HFFc6 (cell line): ENCODE results near the gene RAMP3. TPM values are rescaled to one million over a fixed set of nuclear protein-coding genes. Genes with fewer than 3 reads are reported as not detected.

Source experiments
- DNase-seq: peaks from one replicate; pipeline ENCODE4 v3.0.0-alpha.2; 2018
- H3K27ac Mint-ChIP-seq: 2 replicates; pipeline ENCODE4 v1.8.0; 2020; ENCODE audit warnings: mild to moderate bottlenecking, mixed read lengths
- H3K27me3 Mint-ChIP-seq: 2 replicates; pipeline ENCODE4 v1.8.0; 2021; ENCODE audit warnings: mild to moderate bottlenecking, moderate library complexity, mixed read lengths; ENCODE audit not compliant: insufficient read depth
- H3K36me3 Mint-ChIP-seq: 2 replicates; pipeline ENCODE4 v1.8.0; 2021; ENCODE audit warnings: low read depth, mixed read lengths
- H3K4me1 Mint-ChIP-seq: 2 replicates; pipeline ENCODE4 v1.8.0; 2020; ENCODE audit warnings: low read depth, mixed read lengths
- H3K4me3 Mint-ChIP-seq: 2 replicates; pipeline ENCODE4 v1.8.0; 2020; ENCODE audit warnings: mild to moderate bottlenecking, moderate library complexity, mixed read lengths
- H3K9me3 Mint-ChIP-seq: 2 replicates; pipeline ENCODE4 v1.8.0; 2020; ENCODE audit warnings: mild to moderate bottlenecking, mixed read lengths
- total RNA-seq, 6 experiments: library from RNA; stranded (reverse); fragmentation: NEBNext Ultra II Directional; extraction: Animal tissue kit (Norgen Biotek cat#: 25700); gene quantifications; 2 replicates in 1 of 6; 3 replicates in 5 of 6; pipeline ENCODE4 v1.2.3, GENCODE V29; 2021
- TF ChIP-seq, protein P1 (sequence below): fragments of 200-600 bp; sonication (generic); IDR thresholded peaks from 2 replicates; pipeline ENCODE4 v1.5.0; 2021; ENCODE audit warnings: antibody characterized with exemption, mild to moderate bottlenecking

The RAMP3 gene
- total RNA-seq, 6 experiments from 2014 or later = not detected

DNA sequence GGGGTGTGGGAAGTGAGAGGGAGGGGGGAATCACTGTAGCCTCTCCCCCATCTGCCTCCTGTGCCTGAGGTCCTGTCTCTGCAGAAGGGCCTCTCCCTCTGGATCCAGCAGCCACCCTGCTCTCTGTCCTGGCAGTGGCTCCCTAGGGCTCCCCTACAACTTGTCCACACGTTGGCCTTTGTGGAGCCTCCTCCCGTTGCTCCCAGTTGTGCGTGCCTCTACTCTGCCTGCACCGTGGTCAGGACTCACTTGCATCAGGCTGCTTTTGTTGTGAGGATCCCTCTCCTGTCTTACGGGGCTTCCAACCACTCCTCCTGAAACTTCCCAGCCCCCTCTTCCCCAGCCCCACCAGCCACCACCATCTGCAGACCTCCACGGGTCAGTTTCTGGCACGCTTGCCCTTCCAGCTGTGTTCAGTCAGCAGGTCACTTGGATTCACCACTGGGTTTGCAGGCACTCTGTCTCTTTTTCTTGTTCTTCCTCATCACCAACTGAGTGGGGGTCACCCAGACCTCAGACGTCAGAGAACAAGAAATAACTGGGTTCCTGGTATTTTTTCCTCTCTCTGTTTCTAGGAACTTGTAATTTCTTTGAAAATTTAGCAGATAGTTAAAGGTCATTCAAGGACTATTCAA, 62.3 kb downstream of the RAMP3 start:
- no peaks in the 10 kb centered on the region for H3K4me1 Mint-ChIP-seq
- H3K36me3 Mint-ChIP-seq = no peaks in the 10 kb centered on the region
- no peaks in the 10 kb centered on the region for H3K9me3 Mint-ChIP-seq
- H3K27ac Mint-ChIP-seq = no peak overlapping the region
- no peak for DNase-seq
- TF ChIP-seq, protein P1, sequence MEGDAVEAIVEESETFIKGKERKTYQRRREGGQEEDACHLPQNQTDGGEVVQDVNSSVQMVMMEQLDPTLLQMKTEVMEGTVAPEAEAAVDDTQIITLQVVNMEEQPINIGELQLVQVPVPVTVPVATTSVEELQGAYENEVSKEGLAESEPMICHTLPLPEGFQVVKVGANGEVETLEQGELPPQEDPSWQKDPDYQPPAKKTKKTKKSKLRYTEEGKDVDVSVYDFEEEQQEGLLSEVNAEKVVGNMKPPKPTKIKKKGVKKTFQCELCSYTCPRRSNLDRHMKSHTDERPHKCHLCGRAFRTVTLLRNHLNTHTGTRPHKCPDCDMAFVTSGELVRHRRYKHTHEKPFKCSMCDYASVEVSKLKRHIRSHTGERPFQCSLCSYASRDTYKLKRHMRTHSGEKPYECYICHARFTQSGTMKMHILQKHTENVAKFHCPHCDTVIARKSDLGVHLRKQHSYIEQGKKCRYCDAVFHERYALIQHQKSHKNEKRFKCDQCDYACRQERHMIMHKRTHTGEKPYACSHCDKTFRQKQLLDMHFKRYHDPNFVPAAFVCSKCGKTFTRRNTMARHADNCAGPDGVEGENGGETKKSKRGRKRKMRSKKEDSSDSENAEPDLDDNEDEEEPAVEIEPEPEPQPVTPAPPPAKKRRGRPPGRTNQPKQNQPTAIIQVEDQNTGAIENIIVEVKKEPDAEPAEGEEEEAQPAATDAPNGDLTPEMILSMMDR = no peak
- no peak overlapping the region for H3K4me3 Mint-ChIP-seq
- peaks cover 36% of the 10 kb centered on the region for H3K27me3 Mint-ChIP-seq

DNA sequence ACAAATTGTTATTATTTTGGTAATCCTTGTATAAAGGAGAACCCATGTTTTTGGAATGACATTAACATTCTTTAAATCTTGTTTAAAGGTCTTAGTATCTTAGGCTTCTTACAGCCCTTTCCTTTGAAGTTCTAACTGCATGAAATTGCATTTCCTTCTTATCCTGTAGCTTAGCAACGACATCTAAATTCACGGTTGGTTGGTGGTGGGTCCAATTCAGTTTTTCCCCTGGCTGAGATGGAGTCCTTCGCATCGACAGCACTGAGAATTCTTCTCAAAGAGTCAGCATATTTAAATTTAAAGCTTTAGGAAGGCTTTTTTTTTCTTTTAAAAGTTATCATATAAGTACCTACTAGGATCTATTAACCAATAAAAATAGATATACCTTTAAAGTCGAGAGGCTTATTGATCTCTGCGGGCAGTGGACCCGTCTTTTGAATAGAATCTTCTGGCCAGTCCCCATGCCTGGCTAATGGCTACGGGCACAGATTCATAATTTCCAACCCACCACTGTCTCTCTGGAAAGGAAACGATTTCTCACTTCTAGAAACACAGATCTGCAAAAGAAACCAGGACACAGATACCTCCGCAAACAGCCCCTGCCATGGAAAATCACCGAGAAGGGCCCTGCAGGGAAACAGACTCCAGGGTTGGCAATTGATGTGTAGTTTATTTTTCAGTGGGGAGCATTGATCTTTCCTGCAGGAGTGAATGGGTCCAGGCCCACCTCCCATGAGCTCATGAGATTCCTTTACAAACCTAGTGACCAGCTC, 63.4 kb downstream of the RAMP3 start:
- no peaks in the 10 kb centered on the region for H3K9me3 Mint-ChIP-seq
- H3K27me3 Mint-ChIP-seq = peaks cover 28% of the 10 kb centered on the region
- H3K27ac Mint-ChIP-seq = no peak overlapping the region
- TF ChIP-seq, protein P1 = no peak
- H3K36me3 Mint-ChIP-seq = no peaks in the 10 kb centered on the region
- DNase-seq = no peak
- H3K4me3 Mint-ChIP-seq = no peak overlapping the region
- no peaks in the 10 kb centered on the region for H3K4me1 Mint-ChIP-seq

DNA sequence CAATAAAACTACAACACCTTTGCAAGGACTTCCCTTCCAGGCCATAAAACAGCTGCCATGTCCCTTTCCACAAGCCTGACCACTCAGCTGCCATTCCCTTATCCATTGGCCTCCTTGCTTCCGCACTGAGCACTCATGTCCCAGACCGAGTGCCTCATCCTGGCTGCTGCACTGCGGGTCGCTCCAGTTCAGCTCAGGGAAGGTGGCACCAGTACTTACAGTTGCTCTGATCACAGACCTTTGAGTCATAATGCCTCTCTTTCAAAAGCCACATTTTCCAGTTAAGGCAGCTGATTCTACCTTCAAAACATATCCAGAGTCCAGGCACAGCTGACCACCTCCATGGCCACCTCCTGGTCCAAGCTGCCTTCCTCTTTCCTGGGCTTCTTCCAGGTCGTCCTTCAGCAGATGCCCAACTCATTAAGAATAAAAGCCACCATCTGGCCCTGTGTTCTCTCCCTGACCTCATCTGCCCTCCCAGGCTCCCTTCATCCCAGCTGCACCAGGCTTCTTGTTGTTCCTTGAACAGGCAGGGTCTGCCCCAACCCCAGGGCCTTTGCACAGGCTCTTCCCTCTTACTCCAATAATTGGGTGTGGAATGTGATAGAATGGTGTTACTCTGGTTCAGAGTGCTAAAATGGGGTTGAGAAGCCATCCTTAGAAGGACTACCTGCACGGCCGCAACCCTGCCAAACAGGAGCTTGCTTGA, 64.5 kb downstream of the RAMP3 start:
- H3K36me3 Mint-ChIP-seq = no peaks in the 10 kb centered on the region

DNA sequence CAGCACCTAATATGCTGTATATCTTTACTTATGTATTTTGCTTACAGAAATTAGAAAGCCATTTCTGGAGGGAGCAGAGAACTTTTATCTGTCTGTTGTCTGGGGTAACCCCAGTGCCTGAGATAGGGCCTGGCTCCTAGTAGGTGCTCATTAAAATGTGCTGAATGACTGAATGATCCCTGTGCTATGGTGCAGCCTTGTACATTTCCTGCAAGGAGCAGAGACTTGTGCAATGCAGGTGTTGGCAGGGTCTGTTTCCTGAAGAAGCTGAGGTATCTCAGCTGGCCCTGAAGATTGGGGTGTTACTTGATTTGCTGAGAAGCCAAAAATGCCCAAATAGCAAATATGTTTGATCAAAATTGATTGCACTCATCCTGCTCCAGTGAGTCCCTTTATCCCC, 65.5 kb downstream of the RAMP3 start:
- Mint-ChIP-seq H3K36me3 (no peaks in the 10 kb centered on the region), H3K27ac (no peak overlapping the region), H3K4me1 (no peaks in the 10 kb centered on the region), H3K4me3 (no peak overlapping the region), H3K27me3 (peaks cover 30% of the 10 kb centered on the region), H3K9me3 (no peaks in the 10 kb centered on the region)
- TF ChIP-seq, protein P1 = no peak
- DNase-seq = no peak

More for the DNA sequence above, 64.5 kb downstream of the RAMP3 start:
- H3K4me3 Mint-ChIP-seq = no peak overlapping the region
- TF ChIP-seq, protein P1 = no peak
- H3K4me1 Mint-ChIP-seq = no peaks in the 10 kb centered on the region
- H3K27me3 Mint-ChIP-seq = peaks cover 28% of the 10 kb centered on the region
- no peaks in the 10 kb centered on the region for H3K9me3 Mint-ChIP-seq
- no peak for DNase-seq
- H3K27ac Mint-ChIP-seq = no peak overlapping the region

DNA sequence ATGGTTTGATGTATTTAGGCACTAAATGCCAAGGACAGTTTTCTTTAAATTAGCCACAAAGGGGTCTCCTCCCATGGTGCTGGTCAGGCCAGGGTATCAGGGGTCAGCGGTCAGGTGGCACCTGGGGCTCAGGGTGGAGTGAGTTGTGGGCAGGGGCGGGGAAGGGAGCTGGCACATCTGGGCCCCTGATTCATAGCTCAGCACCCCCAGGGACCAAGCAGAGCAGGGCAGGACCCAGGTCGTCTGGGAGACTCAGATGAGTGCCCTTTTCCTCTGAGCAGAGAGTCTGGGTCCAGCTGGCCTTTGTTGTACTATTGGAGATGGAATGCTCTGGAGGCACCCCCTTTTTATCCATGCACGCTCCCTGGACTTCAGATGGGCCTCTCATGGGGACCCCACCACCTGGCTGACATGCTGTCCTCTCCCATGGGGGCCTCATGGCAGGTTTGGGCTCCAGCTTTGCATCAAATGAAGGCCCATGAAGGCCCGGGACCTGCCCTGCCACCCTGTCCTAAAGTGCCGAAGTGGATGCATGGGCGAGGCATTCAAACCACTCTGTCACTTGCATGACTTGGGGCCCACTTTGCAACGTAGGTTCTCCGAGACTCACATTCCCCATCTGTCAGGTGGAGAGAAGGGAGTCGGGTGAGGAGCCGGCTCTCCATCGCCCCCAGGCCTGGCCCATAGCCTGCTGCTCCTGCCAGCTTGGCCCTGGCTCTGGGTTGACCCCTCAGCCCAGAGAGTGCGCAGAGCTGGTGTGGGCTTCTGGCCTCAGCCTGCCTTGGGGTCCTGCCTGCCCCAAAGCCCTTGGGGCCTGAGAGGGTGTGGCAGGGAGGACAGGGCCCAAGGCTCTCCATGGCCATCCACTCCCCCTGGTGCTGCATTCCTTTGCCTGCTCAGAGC, 66.4 kb downstream of the RAMP3 start:
- TF ChIP-seq, protein P1 = no peak
- no peak overlapping the region for H3K27ac Mint-ChIP-seq
- DNase-seq = no peak
- H3K4me1 Mint-ChIP-seq = no peaks in the 10 kb centered on the region
- H3K36me3 Mint-ChIP-seq = no peaks in the 10 kb centered on the region
- no peak overlapping the region for H3K4me3 Mint-ChIP-seq
- H3K27me3 Mint-ChIP-seq = peaks cover 34% of the 10 kb centered on the region
- H3K9me3 Mint-ChIP-seq = no peaks in the 10 kb centered on the region
